Loucy (cell line): ENCODE results near the gene LAMB1.

Experiments used
- CTCF ChIP-seq: fragments of 200-600 bp; sonication (generic); conservative IDR thresholded peaks from 2 replicates; pipeline ENCODE4 v1.5.1; 2014; ENCODE audit warnings: mild to moderate bottlenecking, antibody characterized with exemption, low read length
- EZH2phosphoT487 ChIP-seq: fragments of 200-600 bp; IDR thresholded peaks from 2 replicates; pipeline ENCODE4 v1.6.1; 2018; ENCODE audit warnings: antibody characterized with exemption, mild to moderate bottlenecking, moderate library complexity, borderline replicate concordance

DNA sequence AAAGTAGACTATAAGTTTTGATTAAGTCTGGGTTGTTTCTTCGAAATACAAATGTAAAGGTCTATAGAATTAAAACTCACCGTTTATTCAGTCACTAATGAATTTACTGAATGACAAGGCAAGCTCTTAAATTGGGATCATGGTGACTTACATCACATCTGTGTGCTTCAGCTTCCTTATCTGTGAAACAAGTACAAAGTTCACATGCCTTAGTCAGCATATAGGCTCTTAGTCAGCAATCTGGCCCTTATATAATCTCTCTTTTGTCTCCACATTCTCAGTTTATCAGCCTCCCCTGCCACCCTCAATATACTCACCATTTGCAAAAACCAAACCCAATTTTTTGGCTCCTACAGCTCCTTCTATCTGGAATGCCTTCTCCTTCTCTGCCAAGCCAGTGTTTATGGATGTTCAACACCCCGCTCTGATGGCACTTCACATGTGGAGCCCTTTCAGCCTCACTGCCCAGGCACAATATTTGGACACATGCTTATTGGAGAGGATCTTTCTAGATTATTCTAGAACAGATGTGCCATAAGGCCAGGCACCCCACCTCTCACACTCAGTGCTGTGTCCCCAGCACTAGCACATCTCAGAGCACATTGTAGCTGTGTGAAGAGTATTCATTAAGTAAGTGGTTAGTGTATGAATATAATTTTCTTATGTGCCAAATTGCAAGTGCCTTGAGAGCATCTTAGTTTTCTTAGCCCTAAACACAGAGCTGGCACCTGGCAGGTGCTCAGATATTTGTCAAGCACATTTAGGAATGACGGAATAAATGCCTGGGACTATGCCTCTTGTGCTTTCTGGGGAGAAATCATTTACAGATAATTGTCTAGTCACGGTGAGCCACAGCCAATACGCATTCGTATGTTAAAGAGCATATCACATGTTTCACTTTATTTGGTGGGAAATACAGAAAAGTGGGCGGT lies 9.8 kb upstream of the LAMB1 start:
- no peak for TF ChIP-seq CTCF
- TF ChIP-seq EZH2phosphoT487 = no peak
